Measurements from ENCODE around the gene AXDND1.

GRCh38 chr1:179530352-179530751, 164.6 kb downstream of the AXDND1 start:
- TF ChIP-seq CTCF (conservative IDR thresholded peaks at IDR 0.05) = no peak
- TF ChIP-seq EZH2 (IDR thresholded peaks at IDR 0.05; ENCODE audit: low read depth) = no peak

All from PC-9 (cell line).